Measurements from ENCODE around the gene RGS9BP. TPM values are rescaled to one million over a fixed set of nuclear protein-coding genes. Genes with fewer than 3 reads are reported as not detected.

RGS9BP gene
- total and polyA plus RNA-seq, 10 of the 15 experiments (the other 5 are each of a cell fraction or from before 2014, with no cell fraction given) = 0.01 to 0.10 (median 0.05) TPM; not detected in 6

- H3K79me2 ChIP-seq (ENCODE audit: control insufficient read depth, insufficient read depth, low read length) = peaks cover 1% of the 10 kb centered on the region
- no peak overlapping the region for H3K4me3 ChIP-seq
- H3K4me2 ChIP-seq (ENCODE audit: control insufficient read depth, insufficient read depth) = no peak overlapping the region
- no peak for FAIRE-seq
- BruUV-seq (replicated peaks) = no TSS peak
- 82% methylated on average over 10 of the region's 10 CpGs for WGBS (ENCODE audit: insufficient coverage, insufficient replicate concordance, low lambda C conversion rate, missing lambda C conversion rate)
- ChIA-PET RAD21 (ENCODE audit: unreplicated experiment) (no interaction called here), SMC1A (ENCODE audit: uncharacterized antibody, unreplicated experiment) (no interaction called here), POLR2A (no interaction called here), CTCF (no interaction called here)
- no peak overlapping the region for H2AFZ ChIP-seq (ENCODE audit: control insufficient read depth, low read depth, low read length)
- no peak overlapping the region for H3K9ac ChIP-seq (ENCODE audit: control insufficient read depth, insufficient read depth, low read length)
- no peaks in the 10 kb centered on the region for H3K4me1 ChIP-seq (ENCODE audit: control insufficient read depth, insufficient read depth, low read length)
- no peaks in the 10 kb centered on the region for H4K20me1 ChIP-seq (ENCODE audit: control insufficient read depth, insufficient read depth)
- in situ Hi-C loops (cut with MboI) = no loop called here
- no peak overlapping the region for H3K27ac ChIP-seq (ENCODE audit: control insufficient read depth, insufficient read depth)
- intact Hi-C loops (cut with micrococcal nuclease; ENCODE audit: unreplicated experiment) = no loop called here
- H3K36me3 ChIP-seq (ENCODE audit: control insufficient read depth in 2 of 2, insufficient read depth in 2 of 2, low read length in 1 of 2) = peaks cover 7 to 9% of the 10 kb centered on the region in 2 experiments; a peak in 3 of 4 replicates
- no peak for DNase-seq (ENCODE audit: low read depth, low spot score)
- TF ChIP-seq RAD21 (IDR thresholded peaks at IDR 0.05; ENCODE audit: insufficient read depth, low read depth, low read length) (no peak), CBX5 (IDR thresholded peaks at IDR 0.05; ENCODE audit: low read depth) (no peak), SIN3A (IDR thresholded peaks at IDR 0.05; ENCODE audit: low read depth, low read length) (no peak), MTA2 (IDR thresholded peaks at IDR 0.05; ENCODE audit: low read depth) (no peak), KAT2A (conservative IDR thresholded peaks at IDR 0.05; ENCODE audit: control insufficient read depth, low read depth, low read length) (no peak), MAX (IDR thresholded peaks at IDR 0.05; ENCODE audit: low read depth, low read length) (no peak), ZBTB33 (IDR thresholded peaks at IDR 0.05) (no peak)
- ATAC-seq = no peak
- H3K9me3 ChIP-seq (replicated peaks; ENCODE audit: control insufficient read depth, insufficient read depth, low read length) = no peaks in the 10 kb centered on the region
- H3K27me3 ChIP-seq (replicated peaks in 1 of 2; ENCODE audit: control insufficient read depth in 2 of 2, insufficient read depth in 2 of 2, low read length in 1 of 2) = no peaks in the 10 kb centered on the region
Measured at GRCh38 chr19:32658527-32658926, 17.1 kb upstream of the RGS9BP start.
